HL-60 (cell line): ENCODE data around the gene ANXA8.

Source experiments
- POLR2AphosphoS5 ChIP-seq: IDR thresholded peaks from 2 replicates; pipeline ENCODE4 v1.6.1; 2012; ENCODE audit warnings: low read depth
- TF ChIP-seq, protein P1 (sequence below): IDR thresholded peaks from one replicate; pipeline ENCODE4 v1.5.1; 2011; ENCODE audit warnings: low read length, control low read depth, inconsistent platforms; ENCODE audit not compliant: insufficient read depth

DNA sequence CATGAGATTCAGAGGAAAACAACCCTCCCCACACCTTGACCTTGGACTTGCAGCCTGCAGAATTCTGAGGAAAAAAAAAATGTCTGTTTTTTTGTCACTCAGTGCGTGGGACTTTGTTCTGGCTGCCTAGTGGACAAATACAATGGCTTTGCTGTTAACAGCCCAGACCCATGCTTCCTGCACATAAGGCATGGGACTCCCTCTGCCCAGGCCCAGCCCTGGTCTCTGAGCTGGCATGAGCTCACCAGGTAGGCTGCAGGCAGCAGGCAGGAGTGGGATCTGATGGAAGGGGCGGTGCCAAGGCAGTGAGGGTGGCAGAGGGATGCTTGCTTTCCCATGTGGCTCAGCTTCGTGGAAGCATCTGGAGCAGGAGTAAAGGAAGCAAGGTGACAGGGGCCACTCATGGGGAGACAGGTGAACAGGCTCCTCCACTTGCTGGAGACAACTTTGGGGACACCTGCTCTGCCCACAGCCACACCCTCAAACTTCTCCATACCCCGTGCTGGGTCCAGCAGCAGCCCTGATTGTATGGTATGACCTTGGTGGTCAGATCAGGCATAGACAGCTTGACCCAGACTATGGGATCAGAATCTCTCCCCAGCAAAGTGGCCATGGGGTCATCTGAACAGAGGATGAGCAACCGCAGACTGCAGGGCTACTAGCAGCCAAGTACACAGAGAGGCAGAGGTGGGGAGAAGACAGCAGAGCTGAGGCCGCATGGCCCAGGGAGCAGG lies 27.0 kb downstream of the ANXA8 start:
- TF ChIP-seq, protein P1, sequence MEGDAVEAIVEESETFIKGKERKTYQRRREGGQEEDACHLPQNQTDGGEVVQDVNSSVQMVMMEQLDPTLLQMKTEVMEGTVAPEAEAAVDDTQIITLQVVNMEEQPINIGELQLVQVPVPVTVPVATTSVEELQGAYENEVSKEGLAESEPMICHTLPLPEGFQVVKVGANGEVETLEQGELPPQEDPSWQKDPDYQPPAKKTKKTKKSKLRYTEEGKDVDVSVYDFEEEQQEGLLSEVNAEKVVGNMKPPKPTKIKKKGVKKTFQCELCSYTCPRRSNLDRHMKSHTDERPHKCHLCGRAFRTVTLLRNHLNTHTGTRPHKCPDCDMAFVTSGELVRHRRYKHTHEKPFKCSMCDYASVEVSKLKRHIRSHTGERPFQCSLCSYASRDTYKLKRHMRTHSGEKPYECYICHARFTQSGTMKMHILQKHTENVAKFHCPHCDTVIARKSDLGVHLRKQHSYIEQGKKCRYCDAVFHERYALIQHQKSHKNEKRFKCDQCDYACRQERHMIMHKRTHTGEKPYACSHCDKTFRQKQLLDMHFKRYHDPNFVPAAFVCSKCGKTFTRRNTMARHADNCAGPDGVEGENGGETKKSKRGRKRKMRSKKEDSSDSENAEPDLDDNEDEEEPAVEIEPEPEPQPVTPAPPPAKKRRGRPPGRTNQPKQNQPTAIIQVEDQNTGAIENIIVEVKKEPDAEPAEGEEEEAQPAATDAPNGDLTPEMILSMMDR, result no peak
- no peak for TF ChIP-seq POLR2AphosphoS5
